Measurements from ENCODE around the gene LRRK2.

DNA sequence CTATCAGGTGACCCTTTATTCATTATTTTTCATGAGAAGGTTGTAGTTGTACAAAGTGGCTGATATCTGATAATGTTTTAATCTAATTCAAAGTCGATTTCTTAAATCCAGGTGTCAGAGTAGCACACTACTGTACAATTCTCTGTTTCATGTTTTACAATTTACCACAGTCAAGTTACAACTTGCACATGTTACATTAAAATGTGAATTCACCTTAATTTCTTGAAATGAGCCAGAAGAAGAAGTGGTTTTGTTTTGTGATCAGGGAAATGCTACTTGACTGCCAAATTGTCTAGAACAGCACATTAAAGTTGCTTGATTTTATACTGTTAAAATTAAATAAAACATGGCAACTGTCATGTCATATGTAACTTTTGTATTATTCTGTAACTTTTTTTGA is 23.2 kb downstream of the LRRK2 start:
- TF ChIP-seq, protein P1, sequence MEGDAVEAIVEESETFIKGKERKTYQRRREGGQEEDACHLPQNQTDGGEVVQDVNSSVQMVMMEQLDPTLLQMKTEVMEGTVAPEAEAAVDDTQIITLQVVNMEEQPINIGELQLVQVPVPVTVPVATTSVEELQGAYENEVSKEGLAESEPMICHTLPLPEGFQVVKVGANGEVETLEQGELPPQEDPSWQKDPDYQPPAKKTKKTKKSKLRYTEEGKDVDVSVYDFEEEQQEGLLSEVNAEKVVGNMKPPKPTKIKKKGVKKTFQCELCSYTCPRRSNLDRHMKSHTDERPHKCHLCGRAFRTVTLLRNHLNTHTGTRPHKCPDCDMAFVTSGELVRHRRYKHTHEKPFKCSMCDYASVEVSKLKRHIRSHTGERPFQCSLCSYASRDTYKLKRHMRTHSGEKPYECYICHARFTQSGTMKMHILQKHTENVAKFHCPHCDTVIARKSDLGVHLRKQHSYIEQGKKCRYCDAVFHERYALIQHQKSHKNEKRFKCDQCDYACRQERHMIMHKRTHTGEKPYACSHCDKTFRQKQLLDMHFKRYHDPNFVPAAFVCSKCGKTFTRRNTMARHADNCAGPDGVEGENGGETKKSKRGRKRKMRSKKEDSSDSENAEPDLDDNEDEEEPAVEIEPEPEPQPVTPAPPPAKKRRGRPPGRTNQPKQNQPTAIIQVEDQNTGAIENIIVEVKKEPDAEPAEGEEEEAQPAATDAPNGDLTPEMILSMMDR (conservative IDR thresholded peaks at IDR 0.05; ENCODE audit: low read depth, low read length), result no peak
- TF ChIP-seq EZH2 (IDR thresholded peaks at IDR 0.05; ENCODE audit: borderline replicate concordance, low read depth, low read length, poor library complexity, severe bottlenecking), result no peak

Data from A673 (cell line).